Skeletal muscle tissue (tissue), 4 donors: ENCODE data around the gene FTO. TPM values are rescaled to one million over a fixed set of nuclear protein-coding genes. Genes with fewer than 3 reads are reported as not detected.
"Not testable (repeated sequence)": the region's sequence is repeated elsewhere in the genome, so short reads cannot be mapped to it uniquely, and the experiment has no call there.

Source experiments
- H3K27ac ChIP-seq: one replicate; pipeline ENCODE4 v1.7.0; 2013; ENCODE audit warnings: mild to moderate bottlenecking, low read depth, low read length, inconsistent platforms
- H3K27me3 ChIP-seq, 3 donors: one replicate each; pipeline ENCODE4 v1.7.0; 2013; ENCODE audit warnings: low read length in 3 of 3; ENCODE audit not compliant: control insufficient read depth in 3 of 3, insufficient read depth in 3 of 3
- H3K36me3 ChIP-seq, 3 donors: one replicate each; pipeline ENCODE4 v1.7.0; 2013; ENCODE audit warnings: low read length in 3 of 3; ENCODE audit not compliant: control insufficient read depth in 3 of 3, insufficient read depth in 3 of 3
- H3K4me1 ChIP-seq, 3 donors: one replicate each; pipeline ENCODE4 v1.7.0; 2013; ENCODE audit warnings: low read length in 3 of 3, mild to moderate bottlenecking in 3 of 3; ENCODE audit not compliant: control insufficient read depth in 3 of 3, insufficient read depth in 3 of 3
- H3K4me3 ChIP-seq, 3 donors: one replicate each; pipeline ENCODE4 v1.7.0; 2013; ENCODE audit warnings: low read length in 3 of 3
- H3K9ac ChIP-seq, 3 donors: one replicate each; pipeline ENCODE4 v1.7.0; 2013; ENCODE audit warnings: low read length in 3 of 3, mild to moderate bottlenecking in 3 of 3, moderate library complexity in 2 of 3, low read depth in 1 of 3
- H3K9me3 ChIP-seq, 3 donors: one replicate each; pipeline ENCODE4 v1.7.0; 2013; ENCODE audit warnings: low read length in 3 of 3; ENCODE audit not compliant: control insufficient read depth in 3 of 3
- total RNA-seq: library from RNA; depleted of rRNA; stranded (reverse); fragments of >200 nt; gene quantifications from one replicate; pipeline ENCODE4 v1.2.3, GENCODE V29; 2014
- donor health status: Osteomylitis.

Gene FTO
- total RNA-seq, 1 donor from 2014 or later: 37.1 TPM

GRCh38 chr16:53846549-53846948 lies 142.6 kb downstream of the FTO start:
- H3K9me3 ChIP-seq, H3K9ac ChIP-seq, H3K27me3 ChIP-seq, H3K4me3 ChIP-seq, H3K36me3 ChIP-seq, H3K4me1 ChIP-seq, H3K27ac ChIP-seq: not testable (repeated sequence)

- no peak overlapping the region for H3K9ac ChIP-seq
- peaks cover 0 to 4% (median 3%) of the 10 kb centered on the region in 3 donors for H3K36me3 ChIP-seq
- no peak overlapping the region for H3K4me3 ChIP-seq
- H3K27ac ChIP-seq: no peak overlapping the region
- H3K4me1 ChIP-seq: no peaks in the 10 kb centered on the region
- H3K27me3 ChIP-seq: no peaks in the 10 kb centered on the region
- no peaks in the 10 kb centered on the region for H3K9me3 ChIP-seq
Measured at GRCh38 chr16:53846971-53847370, 143.0 kb downstream of the FTO start.

GRCh38 chr16:53848277-53848942 lies 144.5 kb downstream of the FTO start:
- peaks cover 0 to 4% (median 3%) of the 10 kb centered on the region in 3 donors for H3K36me3 ChIP-seq
- H3K9ac ChIP-seq: no peak overlapping the region
- H3K27me3 ChIP-seq: no peaks in the 10 kb centered on the region
- H3K9me3 ChIP-seq: no peaks in the 10 kb centered on the region
- no peak overlapping the region for H3K4me3 ChIP-seq
- no peak overlapping the region for H3K27ac ChIP-seq
- no peaks in the 10 kb centered on the region for H3K4me1 ChIP-seq

GRCh38 chr16:53848950-53849349 lies 145.0 kb downstream of the FTO start:
- H3K4me3 ChIP-seq: no peak overlapping the region
- H3K36me3 ChIP-seq: peaks cover 0 to 4% (median 3%) of the 10 kb centered on the region in 3 donors
- no peaks in the 10 kb centered on the region for H3K9me3 ChIP-seq

GRCh38 chr16:53849585-53849984 lies 145.6 kb downstream of the FTO start:
- no peak overlapping the region for H3K27ac ChIP-seq
- H3K4me1 ChIP-seq: no peaks in the 10 kb centered on the region
- H3K27me3 ChIP-seq: no peaks in the 10 kb centered on the region
- no peak overlapping the region for H3K4me3 ChIP-seq
- no peak overlapping the region for H3K9ac ChIP-seq
- no peaks in the 10 kb centered on the region for H3K9me3 ChIP-seq
- peaks cover 0 to 4% (median 3%) of the 10 kb centered on the region in 3 donors for H3K36me3 ChIP-seq

More at GRCh38 chr16:53848950-53849349, 145.0 kb downstream of the FTO start:
- Histone ChIP-seq H3K27me3 (no peaks in the 10 kb centered on the region), H3K4me1 (no peaks in the 10 kb centered on the region), H3K9ac (no peak overlapping the region), H3K27ac (no peak overlapping the region)

GRCh38 chr16:53849994-53850393 lies 146.0 kb downstream of the FTO start:
- Histone ChIP-seq H3K4me1 (no peaks in the 10 kb centered on the region), H3K27ac (no peak overlapping the region), H3K9me3 (no peaks in the 10 kb centered on the region), H3K4me3 (no peak overlapping the region), H3K9ac (no peak overlapping the region), H3K27me3 (no peaks in the 10 kb centered on the region), H3K36me3 (peaks cover 0 to 4% (median 3%) of the 10 kb centered on the region in 3 donors)

GRCh38 chr16:53852678-53853077 lies 148.7 kb downstream of the FTO start:
- Histone ChIP-seq H3K27me3 (no peaks in the 10 kb centered on the region), H3K36me3 (no peaks in the 10 kb centered on the region), H3K4me1 (no peaks in the 10 kb centered on the region), H3K27ac (no peak overlapping the region), H3K9me3 (no peaks in the 10 kb centered on the region), H3K4me3 (no peak overlapping the region), H3K9ac (no peak overlapping the region)

- Histone ChIP-seq H3K27ac (no peak overlapping the region), H3K36me3 (no peaks in the 10 kb centered on the region), H3K9me3 (no peaks in the 10 kb centered on the region), H3K4me1 (no peaks in the 10 kb centered on the region), H3K27me3 (no peaks in the 10 kb centered on the region), H3K4me3 (no peak overlapping the region), H3K9ac (no peak overlapping the region)
Measured at GRCh38 chr16:53855056-53855455, 151.1 kb downstream of the FTO start.

GRCh38 chr16:53855511-53855910 lies 151.6 kb downstream of the FTO start:
- Histone ChIP-seq H3K36me3 (no peaks in the 10 kb centered on the region), H3K4me1 (no peaks in the 10 kb centered on the region), H3K27me3 (no peaks in the 10 kb centered on the region), H3K27ac (no peak overlapping the region), H3K9ac (no peak overlapping the region), H3K9me3 (no peaks in the 10 kb centered on the region), H3K4me3 (no peak overlapping the region)

GRCh38 chr16:53859995-53860540 lies 156.1 kb downstream of the FTO start:
- Histone ChIP-seq H3K27ac (no peak overlapping the region), H3K27me3 (no peaks in the 10 kb centered on the region), H3K36me3 (peaks cover 0 to 3% (median 0%) of the 10 kb centered on the region in 3 donors), H3K4me3 (no peak overlapping the region), H3K9me3 (no peaks in the 10 kb centered on the region), H3K4me1 (peaks cover 0 to 3% (median 0%) of the 10 kb centered on the region in 3 donors), H3K9ac (no peak overlapping the region)
